Measurements from ENCODE around the gene DNMT1.
"Not testable (repeated sequence)": the region's sequence is repeated elsewhere in the genome, so short reads cannot be mapped to it uniquely, and the experiment has no call there.

DNMT1 gene

GRCh38 chr19:10198889-10199644, 4.3 kb upstream of the DNMT1 start:
- not testable (repeated sequence) for H3K27me3 ChIP-seq (ENCODE audit: insufficient read depth, low read length); H3K36me3 ChIP-seq (ENCODE audit: insufficient read depth, low read length); H3K9me3 ChIP-seq (ENCODE audit: insufficient read depth, low read depth, low read length); H3K9ac ChIP-seq (ENCODE audit: low read depth, low read length); H3K4me1 ChIP-seq (ENCODE audit: insufficient read depth, low read length); H3K27ac ChIP-seq (ENCODE audit: low read depth, low read length); H3K4me3 ChIP-seq (ENCODE audit: low read length)
- WGBS: 92% methylated on average over 10 of the region's 11 CpGs

GRCh38 chr19:10195199-10195519, 406 bp upstream of the DNMT1 start:
- peaks cover 16% of the 10 kb centered on the region for H3K36me3 ChIP-seq (ENCODE audit: insufficient read depth, low read length)
- H3K27ac ChIP-seq (ENCODE audit: low read depth, low read length): no peak overlapping the region
- 35% methylated on average over 6 of the region's 6 CpGs for WGBS
- H3K27me3 ChIP-seq (ENCODE audit: insufficient read depth, low read length): no peaks in the 10 kb centered on the region
- H3K9ac ChIP-seq (ENCODE audit: low read depth, low read length): peak overlapping the region; percentile 70; the same call in 1 of the 2 replicates
- H3K9me3 ChIP-seq (ENCODE audit: insufficient read depth, low read depth, low read length): no peaks in the 10 kb centered on the region
- no peaks in the 10 kb centered on the region for H3K4me1 ChIP-seq (ENCODE audit: insufficient read depth, low read length)
- peak overlapping the region; percentile 92 for H3K4me3 ChIP-seq (ENCODE audit: low read length)

GRCh38 chr19:10193790-10194499, 808 bp downstream of the DNMT1 start:
- peak overlapping the region; percentile 96 for H3K9ac ChIP-seq (ENCODE audit: low read depth, low read length)
- H3K27ac ChIP-seq (ENCODE audit: low read depth, low read length): peak overlapping the region; percentile 94
- WGBS: 6% methylated on average over 30 of the region's 30 CpGs
- peaks cover 17% of the 10 kb centered on the region for H3K36me3 ChIP-seq (ENCODE audit: insufficient read depth, low read length)
- H3K4me1 ChIP-seq (ENCODE audit: insufficient read depth, low read length): no peaks in the 10 kb centered on the region
- peak overlapping the region; percentile 92 for H3K4me3 ChIP-seq (ENCODE audit: low read length)
- H3K27me3 ChIP-seq (ENCODE audit: insufficient read depth, low read length): no peaks in the 10 kb centered on the region
- H3K9me3 ChIP-seq (ENCODE audit: insufficient read depth, low read depth, low read length): no peaks in the 10 kb centered on the region

GRCh38 chr19:10192922-10193321, 1.8 kb downstream of the DNMT1 start:
- Histone ChIP-seq H3K4me1 (ENCODE audit: insufficient read depth, low read length) (no peaks in the 10 kb centered on the region), H3K4me3 (ENCODE audit: low read length) (peak overlapping the region; percentile 92; the same call in 1 of the 2 replicates), H3K27me3 (ENCODE audit: insufficient read depth, low read length) (no peaks in the 10 kb centered on the region), H3K9ac (ENCODE audit: low read depth, low read length) (peak overlapping the region; percentile 96; the same call in 1 of the 2 replicates), H3K27ac (ENCODE audit: low read depth, low read length) (no peak overlapping the region), H3K9me3 (ENCODE audit: insufficient read depth, low read depth, low read length) (no peaks in the 10 kb centered on the region), H3K36me3 (ENCODE audit: insufficient read depth, low read length) (peaks cover 17% of the 10 kb centered on the region)
- WGBS: 96% methylated on average over 6 of the region's 6 CpGs

GRCh38 chr19:10191347-10191746, 3.4 kb downstream of the DNMT1 start:
- Histone ChIP-seq H3K27me3 (ENCODE audit: insufficient read depth, low read length) (no peaks in the 10 kb centered on the region), H3K27ac (ENCODE audit: low read depth, low read length) (no peak overlapping the region), H3K9ac (ENCODE audit: low read depth, low read length) (no peak overlapping the region), H3K9me3 (ENCODE audit: insufficient read depth, low read depth, low read length) (no peaks in the 10 kb centered on the region), H3K36me3 (ENCODE audit: insufficient read depth, low read length) (peaks cover 27% of the 10 kb centered on the region), H3K4me3 (ENCODE audit: low read length) (no peak overlapping the region), H3K4me1 (ENCODE audit: insufficient read depth, low read length) (no peaks in the 10 kb centered on the region)
- WGBS: 95% methylated on average over 2 of the region's 2 CpGs

- Histone ChIP-seq H3K9me3 (ENCODE audit: insufficient read depth, low read depth, low read length) (no peaks in the 10 kb centered on the region), H3K27me3 (ENCODE audit: insufficient read depth, low read length) (no peaks in the 10 kb centered on the region), H3K9ac (ENCODE audit: low read depth, low read length) (no peak overlapping the region), H3K27ac (ENCODE audit: low read depth, low read length) (no peak overlapping the region), H3K4me3 (ENCODE audit: low read length) (no peak overlapping the region), H3K4me1 (ENCODE audit: insufficient read depth, low read length) (no peaks in the 10 kb centered on the region), H3K36me3 (ENCODE audit: insufficient read depth, low read length) (peaks cover 36% of the 10 kb centered on the region)
- 98% methylated on average over 5 of the region's 5 CpGs for WGBS
Measured at GRCh38 chr19:10190026-10190425, 4.7 kb downstream of the DNMT1 start.

- no peaks in the 10 kb centered on the region for H3K27me3 ChIP-seq (ENCODE audit: insufficient read depth, low read length)
- 97% methylated on average over 5 of the region's 5 CpGs for WGBS
- no peak overlapping the region for H3K27ac ChIP-seq (ENCODE audit: low read depth, low read length)
- no peaks in the 10 kb centered on the region for H3K9me3 ChIP-seq (ENCODE audit: insufficient read depth, low read depth, low read length)
- H3K36me3 ChIP-seq (ENCODE audit: insufficient read depth, low read length): peaks cover 40% of the 10 kb centered on the region
- no peaks in the 10 kb centered on the region for H3K4me1 ChIP-seq (ENCODE audit: insufficient read depth, low read length)
- H3K9ac ChIP-seq (ENCODE audit: low read depth, low read length): no peak overlapping the region
- no peak overlapping the region for H3K4me3 ChIP-seq (ENCODE audit: low read length)
Measured at GRCh38 chr19:10189616-10190015, 5.1 kb downstream of the DNMT1 start.

- no peaks in the 10 kb centered on the region for H3K4me1 ChIP-seq (ENCODE audit: insufficient read depth, low read length)
- WGBS: 94% methylated on average over 11 of the region's 11 CpGs
- H3K9me3 ChIP-seq (ENCODE audit: insufficient read depth, low read depth, low read length): no peaks in the 10 kb centered on the region
- no peaks in the 10 kb centered on the region for H3K27me3 ChIP-seq (ENCODE audit: insufficient read depth, low read length)
- no peak overlapping the region for H3K9ac ChIP-seq (ENCODE audit: low read depth, low read length)
- peaks cover 44% of the 10 kb centered on the region for H3K36me3 ChIP-seq (ENCODE audit: insufficient read depth, low read length)
- H3K27ac ChIP-seq (ENCODE audit: low read depth, low read length): no peak overlapping the region
- no peak overlapping the region for H3K4me3 ChIP-seq (ENCODE audit: low read length)
Measured at GRCh38 chr19:10187315-10187714, 7.4 kb downstream of the DNMT1 start.

GRCh38 chr19:10184636-10185035, 10.1 kb downstream of the DNMT1 start:
- Histone ChIP-seq H3K27me3 (ENCODE audit: insufficient read depth, low read length) (no peaks in the 10 kb centered on the region), H3K4me3 (ENCODE audit: low read length) (no peak overlapping the region), H3K36me3 (ENCODE audit: insufficient read depth, low read length) (peaks cover 57% of the 10 kb centered on the region), H3K27ac (ENCODE audit: low read depth, low read length) (no peak overlapping the region), H3K9ac (ENCODE audit: low read depth, low read length) (no peak overlapping the region), H3K4me1 (ENCODE audit: insufficient read depth, low read length) (no peaks in the 10 kb centered on the region), H3K9me3 (ENCODE audit: insufficient read depth, low read depth, low read length) (no peaks in the 10 kb centered on the region)
- 98% methylated on average over 5 of the region's 5 CpGs for WGBS

- Histone ChIP-seq H3K27ac (ENCODE audit: low read depth, low read length) (no peak overlapping the region), H3K9ac (ENCODE audit: low read depth, low read length) (no peak overlapping the region), H3K9me3 (ENCODE audit: insufficient read depth, low read depth, low read length) (no peaks in the 10 kb centered on the region), H3K4me1 (ENCODE audit: insufficient read depth, low read length) (no peaks in the 10 kb centered on the region), H3K27me3 (ENCODE audit: insufficient read depth, low read length) (no peaks in the 10 kb centered on the region), H3K4me3 (ENCODE audit: low read length) (no peak overlapping the region), H3K36me3 (ENCODE audit: insufficient read depth, low read length) (peaks cover 64% of the 10 kb centered on the region)
- WGBS: 95% methylated on average over 3 of the region's 3 CpGs
Measured at GRCh38 chr19:10183926-10184325, 10.8 kb downstream of the DNMT1 start.

- Histone ChIP-seq H3K36me3 (ENCODE audit: insufficient read depth, low read length) (peaks cover 71% of the 10 kb centered on the region), H3K4me3 (ENCODE audit: low read length) (no peak overlapping the region), H3K4me1 (ENCODE audit: insufficient read depth, low read length) (no peaks in the 10 kb centered on the region), H3K27me3 (ENCODE audit: insufficient read depth, low read length) (no peaks in the 10 kb centered on the region), H3K9me3 (ENCODE audit: insufficient read depth, low read depth, low read length) (no peaks in the 10 kb centered on the region), H3K9ac (ENCODE audit: low read depth, low read length) (no peak overlapping the region), H3K27ac (ENCODE audit: low read depth, low read length) (no peak overlapping the region)
- 91% methylated on average over 4 of the region's 10 CpGs for WGBS
Measured at GRCh38 chr19:10182847-10183246, 11.9 kb downstream of the DNMT1 start.

Data from HUES64 (cell line).